A375 (cell line): ENCODE data around the gene FOXRED2. TPM values are rescaled to one million over a fixed set of nuclear protein-coding genes. Genes with fewer than 3 reads are reported as not detected.

Experiments used
- small RNA-seq: library from RNA; depleted of rRNA; stranded (forward); fragments of <200 nt; gene quantifications from one replicate; pipeline ENCODE3, GENCODE V24; 2014
- total RNA-seq: library from RNA; depleted of rRNA; stranded (reverse); fragments of >200 nt; shearing (Covaris generic); gene quantifications from 2 replicates; pipeline ENCODE4 v1.2.3, GENCODE V29; 2014; rRNA removed

FOXRED2 gene
- 8.3 and 11.8 TPM in 2 replicates for total RNA-seq

DNA sequence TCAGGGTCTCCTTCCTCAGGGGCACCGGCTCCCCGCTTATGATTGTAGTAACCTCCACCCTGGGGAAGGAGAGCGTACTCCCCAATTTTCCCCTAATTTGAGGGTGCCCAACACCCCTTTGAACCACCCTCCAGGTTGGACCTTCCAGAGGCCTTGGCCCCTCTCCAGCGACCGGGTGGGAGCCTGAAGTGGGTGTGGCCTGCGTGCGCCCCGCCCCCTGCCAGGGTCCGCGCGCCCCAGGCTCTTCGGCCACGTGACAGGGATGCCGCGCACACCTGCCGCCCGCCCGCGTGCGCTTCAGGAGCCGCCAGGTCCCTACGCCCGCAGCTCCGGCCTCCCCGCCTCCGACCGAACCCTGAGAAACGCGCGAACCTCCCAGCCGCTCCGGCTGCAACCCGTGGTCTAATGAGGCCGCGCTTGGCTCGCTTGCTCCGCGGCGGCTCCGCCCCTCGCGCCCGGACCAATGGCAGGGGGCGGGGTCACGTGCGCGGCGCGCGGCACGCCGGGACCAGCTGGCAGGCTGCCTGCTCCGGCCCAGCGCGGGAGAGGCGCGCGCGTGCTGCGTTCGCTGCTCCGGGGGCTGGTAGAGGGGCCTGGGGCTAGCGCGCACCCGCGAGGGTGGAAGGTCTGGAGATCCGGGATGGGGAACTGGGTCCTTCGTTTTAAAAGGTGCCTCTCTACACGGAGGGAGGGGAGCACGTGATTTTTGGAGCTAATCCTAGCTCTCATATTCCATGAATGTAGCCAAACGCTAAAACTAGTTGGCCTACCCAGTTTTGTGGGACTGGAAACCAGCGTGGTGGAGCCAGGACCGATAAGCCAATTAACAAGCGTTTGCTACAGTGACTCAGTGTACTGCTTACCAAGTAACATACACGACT, at the start of gene FOXRED2:
Gene FOXRED2 (minus strand): TSS at position 404 of the 881 bp plus-strand sequence. CDS start 618 bp downstream, outside the sequence.

GRCh38 chr22:36528795-36529751, 22.2 kb upstream of the FOXRED2 start, which contains the start of gene EIF3D:
EIF3D (minus strand) TSS chr22:36529166; CDS start chr22:36526121, 3,045 bp downstream.

DNA sequence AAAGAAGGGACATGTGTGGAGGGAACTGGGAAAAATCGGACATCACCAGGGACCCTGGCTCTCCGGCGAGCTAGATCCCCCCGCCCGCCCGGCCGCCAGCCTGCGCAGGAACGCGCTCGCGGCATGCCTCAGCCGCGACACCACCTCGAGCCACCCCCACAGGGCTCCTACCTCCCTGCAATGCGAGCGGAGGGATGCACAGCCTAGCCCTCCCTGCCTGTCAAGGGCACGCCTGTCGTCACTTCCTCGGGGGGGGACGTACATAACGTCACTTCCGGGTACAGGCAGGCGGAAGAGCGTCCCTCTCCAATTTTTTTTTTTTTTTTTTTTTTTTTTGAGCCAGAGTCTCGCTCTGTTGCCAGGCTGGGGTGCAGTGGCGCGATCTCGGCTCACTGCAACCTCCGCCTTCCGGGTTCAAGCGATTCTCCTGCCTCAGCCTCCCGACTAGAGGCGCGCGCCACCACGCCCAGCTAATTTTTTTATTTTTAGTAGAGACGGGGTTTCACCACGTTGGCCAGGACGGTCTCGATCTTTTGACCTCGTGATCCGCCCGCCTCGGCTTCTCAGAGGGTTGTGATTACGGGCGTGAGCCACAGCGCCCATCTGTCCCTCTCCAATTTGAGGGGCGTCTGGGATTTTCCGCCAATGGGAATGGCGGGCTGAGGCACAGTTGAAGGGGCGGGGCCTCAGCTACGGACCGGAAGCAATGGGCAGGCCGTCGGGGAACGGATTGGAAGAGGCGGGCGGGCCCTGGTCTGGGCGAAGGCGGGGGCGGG, 25.3 kb downstream of the FOXRED2 start, which contains the start of gene TXN2:
Gene TXN2 (minus strand): TSS at position 248 of the 776 bp plus-strand sequence. CDS start 803 bp downstream, outside the sequence.

Small RNA genes within 50 kb of the gene (small RNA-seq; reads per million reads assigned to genes)
- not detected for gene RF00019

Other genes starting within 250 kb of the FOXRED2 start
- 155 and 181 TPM in 2 replicates for gene MYH9, start 119.1 kb downstream of the FOXRED2 start, total RNA-seq
- 42.6 and 45.2 TPM in 2 replicates for gene TXN2, start 25.4 kb downstream of the FOXRED2 start, total RNA-seq
- gene EIF3D, start 22.1 kb upstream of the FOXRED2 start, total RNA-seq = 310 and 368 TPM in 2 replicates
- gene CACNG2, start 196.7 kb upstream of the FOXRED2 start, total RNA-seq = not detected in 2 replicates